GM18498 (cell line): Measurements from ENCODE around the gene TRIM63.

Source experiments
- ATAC-seq: cut with Tn5 transposase; IDR thresholded peaks from one replicate; pipeline ENCODE4 v1.9.1; 2021; ENCODE audit warnings: mild to moderate bottlenecking, moderate library complexity; ENCODE audit not compliant: unreplicated experiment

Gene TRIM63

DNA sequence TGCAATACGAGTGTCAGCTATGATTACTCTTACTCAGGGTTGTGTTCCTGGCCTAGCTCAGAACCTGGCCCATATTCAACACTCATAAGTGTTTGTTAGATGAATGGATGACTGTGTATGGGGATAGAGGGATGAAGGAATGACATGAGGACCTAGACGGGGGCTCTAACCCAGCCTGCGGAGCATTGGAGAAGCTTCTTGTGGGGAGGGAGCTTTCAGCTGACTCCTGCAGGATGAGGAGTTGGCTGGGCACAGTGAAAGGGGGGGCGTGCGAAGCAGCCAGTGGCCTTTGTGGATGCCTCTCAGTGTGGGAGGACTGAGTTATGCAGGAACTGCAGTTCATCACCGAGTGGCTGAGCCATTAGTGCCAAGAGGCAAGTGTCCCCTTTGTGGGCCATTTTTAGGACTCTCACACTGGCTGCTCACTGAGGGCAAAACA is 47.1 kb downstream of the TRIM63 start:
- ATAC-seq = no peak

DNA sequence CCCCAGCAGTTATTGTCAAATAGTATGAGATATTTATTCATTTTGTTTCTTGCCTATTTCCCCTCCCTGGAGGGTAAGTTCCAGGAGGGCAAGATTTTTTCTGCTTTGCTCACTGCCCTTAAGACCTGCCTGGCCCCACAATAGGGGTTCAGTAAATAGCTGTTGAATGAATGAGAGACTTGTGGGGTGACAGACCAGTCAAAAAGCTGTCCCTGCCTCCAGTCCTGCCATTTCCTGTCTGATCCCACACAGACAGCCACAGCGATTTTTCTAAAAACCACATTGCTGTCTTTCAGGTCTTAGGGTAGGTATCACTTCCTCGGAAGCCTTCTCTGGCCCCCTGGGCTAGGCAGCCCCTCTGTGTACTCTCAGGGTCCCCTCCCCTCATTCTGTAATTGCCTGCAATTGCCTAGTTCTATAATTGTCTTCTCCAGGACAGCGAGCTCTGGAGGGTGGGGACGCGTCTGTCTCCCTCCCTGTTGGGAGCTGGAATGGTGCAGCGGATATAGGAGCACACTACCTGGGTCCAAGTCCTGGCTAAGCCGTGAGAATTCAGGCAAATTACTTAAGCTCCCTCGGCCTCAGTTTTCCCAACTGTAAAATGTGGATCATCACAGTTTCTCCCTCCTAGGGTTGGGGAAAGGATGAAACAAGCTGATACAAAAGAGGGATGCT is 47.7 kb downstream of the TRIM63 start:
- ATAC-seq = no peak

DNA sequence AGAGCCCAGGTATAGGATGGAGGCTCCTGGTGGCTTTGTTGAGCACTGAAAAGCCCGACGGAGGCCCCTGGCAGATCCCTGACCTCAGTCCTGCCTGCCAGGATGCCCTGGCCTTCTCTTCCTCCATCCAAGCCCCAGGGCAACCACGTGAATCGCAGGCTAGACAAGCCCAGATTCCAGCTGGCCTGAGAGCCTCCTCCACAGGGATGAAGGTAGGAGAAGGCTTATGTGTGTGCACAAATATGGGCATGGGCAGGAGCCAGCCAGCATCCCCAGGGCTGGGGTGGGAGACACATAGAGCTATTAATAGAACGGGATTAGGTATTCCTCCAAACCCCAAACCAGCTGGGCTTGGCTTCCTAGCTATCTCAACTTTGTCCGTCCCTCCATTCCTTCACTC is 49.8 kb downstream of the TRIM63 start:
- no peak for ATAC-seq

DNA sequence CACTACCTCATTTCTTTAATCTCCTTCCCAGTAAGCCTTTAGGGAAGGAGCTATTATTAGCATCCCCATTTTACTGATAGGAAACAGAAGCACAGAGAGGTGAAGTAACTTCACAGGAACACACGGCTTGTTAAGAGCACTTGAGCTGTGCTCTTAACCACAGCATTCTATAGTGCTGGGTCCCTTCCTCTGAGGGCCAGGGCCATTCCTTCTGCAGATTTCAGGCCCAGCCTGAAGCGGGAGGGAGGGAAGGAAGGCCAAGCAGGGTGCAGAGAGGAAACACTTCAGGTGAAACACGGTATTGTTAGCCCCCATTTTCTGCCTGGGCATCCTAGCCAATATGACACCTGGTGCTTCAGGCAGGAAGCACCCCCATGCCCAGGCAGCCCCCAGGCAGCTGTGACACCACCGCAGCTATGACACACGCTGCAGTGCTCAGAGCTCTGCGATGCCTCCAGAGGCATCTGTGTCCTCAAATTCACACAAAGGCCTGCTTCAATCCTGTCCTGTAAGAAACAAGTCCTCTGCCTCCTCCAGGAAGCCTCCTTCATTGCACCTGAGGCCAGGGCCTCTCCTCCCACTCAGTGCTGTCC is 50.4 kb downstream of the TRIM63 start:
- no peak for ATAC-seq

DNA sequence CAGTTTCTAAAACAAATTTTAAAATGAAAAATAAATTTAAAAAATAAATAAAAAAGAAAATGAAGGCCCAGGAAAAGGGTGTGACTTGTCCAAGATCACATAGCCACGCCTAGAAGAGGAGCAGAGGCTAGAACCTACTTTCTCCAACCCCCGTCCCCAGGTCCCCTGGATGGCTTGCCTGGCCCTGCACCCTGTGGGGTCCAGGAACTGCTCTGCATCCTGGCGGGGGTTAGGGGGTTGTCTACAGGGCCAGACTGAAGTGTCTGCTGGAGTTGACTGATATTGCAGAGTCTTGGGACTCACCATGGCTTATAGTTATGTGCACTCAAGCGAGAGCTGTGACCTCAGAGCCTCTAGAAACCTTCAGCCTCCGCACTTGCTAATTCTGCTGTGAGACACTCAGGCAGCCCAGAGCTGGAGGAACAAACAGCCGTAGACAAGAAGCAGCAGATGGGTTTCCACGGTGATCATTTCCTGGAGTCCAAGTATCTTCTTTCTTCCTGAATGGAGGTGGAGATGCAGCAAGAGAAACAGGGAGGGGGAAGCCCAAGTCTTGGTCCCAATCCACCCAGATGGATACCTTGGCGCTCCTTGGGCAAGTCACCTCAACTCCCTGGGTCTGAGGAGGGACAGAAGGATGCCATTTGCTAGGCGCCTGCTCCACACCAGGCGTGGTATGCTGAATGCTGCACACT is 51.0 kb downstream of the TRIM63 start:
- no peak for ATAC-seq

DNA sequence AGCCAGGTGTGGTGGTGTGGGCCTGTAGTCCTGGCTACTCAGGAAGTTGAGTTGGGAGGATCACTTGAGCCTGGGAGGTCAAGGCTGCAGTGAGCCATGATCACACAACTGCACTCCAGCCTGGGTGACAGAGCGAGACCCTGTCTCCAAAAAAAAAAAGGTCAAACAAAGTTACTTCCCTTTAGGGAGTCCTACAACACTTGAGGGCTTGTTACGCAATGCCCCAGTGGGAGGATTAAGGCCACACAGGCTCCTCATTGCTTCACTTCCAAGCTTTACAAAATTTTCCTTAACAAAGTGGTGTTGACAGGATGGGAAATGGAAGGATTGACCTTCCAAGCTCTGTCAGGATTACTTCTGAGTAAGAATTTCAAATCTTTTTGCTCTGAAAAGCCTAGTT is 52.1 kb downstream of the TRIM63 start:
- no peak for ATAC-seq

DNA sequence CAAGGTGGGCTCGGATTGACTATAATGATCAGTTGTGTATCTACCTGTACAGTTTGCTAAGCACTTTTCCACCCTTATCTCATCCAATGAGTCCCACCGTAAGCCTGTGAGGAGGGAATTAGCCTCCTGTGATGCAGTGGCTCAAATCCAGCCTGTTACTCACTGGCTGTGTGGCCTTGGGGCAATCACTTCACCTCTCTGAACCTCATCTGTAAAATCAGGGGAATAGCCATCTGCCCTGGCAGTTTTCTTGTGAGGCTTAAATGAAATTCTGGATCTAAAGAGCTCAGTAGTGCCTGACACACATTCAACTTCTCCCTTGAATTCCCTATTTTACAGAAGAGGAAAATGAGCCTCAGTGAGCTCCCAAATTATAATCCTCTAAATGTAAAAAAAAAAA is 53.3 kb downstream of the TRIM63 start:
- no peak for ATAC-seq

DNA sequence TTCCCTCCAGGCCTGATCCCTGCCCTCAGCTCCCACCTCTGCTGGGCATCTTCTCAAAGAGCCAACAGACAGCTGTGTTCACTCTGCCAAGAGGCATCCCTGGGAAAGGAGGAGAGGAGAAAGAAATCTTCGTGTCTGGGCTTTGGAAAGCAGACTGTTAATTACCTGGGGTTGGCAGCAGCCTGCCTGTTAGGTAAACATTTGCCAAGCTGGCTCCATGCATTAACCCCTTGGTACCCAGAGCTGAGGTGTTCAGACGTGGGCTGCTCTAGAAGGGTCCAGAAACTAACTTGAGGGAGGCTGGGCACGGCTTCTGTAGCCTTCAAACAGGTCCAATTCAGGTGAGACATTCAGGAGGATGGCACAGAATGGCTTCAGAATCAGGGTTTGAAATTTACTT is 54.6 kb downstream of the TRIM63 start:
- ATAC-seq = no peak

DNA sequence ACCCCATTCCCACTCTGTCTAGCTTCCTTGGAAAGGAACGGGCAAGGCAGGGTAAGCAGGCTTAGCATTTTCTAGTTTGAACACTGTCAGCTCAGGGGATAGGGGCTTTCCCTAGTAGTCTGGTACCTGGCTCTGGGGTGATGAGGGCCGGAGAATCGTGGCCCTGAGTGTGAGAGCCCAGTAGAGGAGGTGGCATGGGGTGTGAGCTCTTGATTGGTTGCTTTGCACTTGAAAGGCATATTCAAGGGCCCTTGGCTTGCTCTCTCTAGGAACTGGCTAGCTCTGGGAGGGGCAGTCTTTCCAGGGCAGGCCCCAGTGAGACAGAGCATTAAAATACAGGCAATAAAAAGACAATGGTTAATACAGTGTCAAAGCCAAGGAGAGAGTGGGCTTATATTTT is 56.6 kb downstream of the TRIM63 start:
- ATAC-seq = no peak

DNA sequence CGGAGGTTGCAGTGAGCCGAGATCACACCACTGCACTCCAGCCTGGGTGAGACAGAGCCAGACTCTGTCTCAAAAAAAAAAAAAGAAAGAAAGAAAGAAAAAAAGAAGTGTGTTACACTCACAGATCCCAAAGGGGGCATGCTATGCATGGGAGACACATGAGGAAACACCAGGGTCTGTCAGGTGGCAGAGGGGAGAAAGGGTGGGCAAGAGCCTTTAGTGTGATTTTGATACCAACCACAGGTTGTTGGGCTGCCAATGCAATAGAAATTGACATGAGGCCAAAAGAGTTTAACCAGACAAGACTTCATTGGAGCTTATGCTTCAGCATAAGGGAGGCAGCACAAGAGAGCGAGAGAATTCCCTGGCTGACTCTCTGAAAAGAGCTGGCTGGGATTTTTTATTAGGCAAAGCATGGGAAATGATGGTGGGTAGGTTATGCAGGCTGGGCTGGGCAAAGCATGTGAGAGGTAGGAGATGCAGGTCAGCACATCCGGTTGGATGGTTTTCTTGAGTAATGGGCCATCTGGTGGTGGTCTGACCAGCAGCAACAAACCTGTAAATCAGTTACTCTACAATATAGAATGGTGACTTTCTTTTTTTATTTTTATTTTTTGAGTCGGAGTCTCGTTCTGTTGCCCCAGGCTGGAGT is 57.5 kb downstream of the TRIM63 start:
- no peak for ATAC-seq

DNA sequence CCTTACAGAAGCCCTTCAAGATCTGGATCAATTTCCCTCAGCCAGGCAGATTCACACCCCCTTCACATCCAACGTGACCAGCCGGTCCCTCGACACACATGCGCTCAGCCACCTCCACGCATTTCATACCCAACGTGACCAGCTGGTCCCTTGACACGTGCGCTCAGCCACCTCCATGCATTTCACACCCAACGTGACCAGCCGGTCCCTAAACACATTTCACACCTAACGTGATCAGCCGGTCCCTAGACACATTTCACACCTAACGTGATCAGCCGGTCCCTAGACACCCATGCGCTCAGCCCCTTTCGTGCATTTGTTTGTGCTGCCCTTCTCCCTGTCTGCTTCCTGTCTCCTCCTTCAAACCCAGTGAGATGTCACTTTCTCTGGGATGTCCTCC is 60.7 kb downstream of the TRIM63 start:
- no peak for ATAC-seq

DNA sequence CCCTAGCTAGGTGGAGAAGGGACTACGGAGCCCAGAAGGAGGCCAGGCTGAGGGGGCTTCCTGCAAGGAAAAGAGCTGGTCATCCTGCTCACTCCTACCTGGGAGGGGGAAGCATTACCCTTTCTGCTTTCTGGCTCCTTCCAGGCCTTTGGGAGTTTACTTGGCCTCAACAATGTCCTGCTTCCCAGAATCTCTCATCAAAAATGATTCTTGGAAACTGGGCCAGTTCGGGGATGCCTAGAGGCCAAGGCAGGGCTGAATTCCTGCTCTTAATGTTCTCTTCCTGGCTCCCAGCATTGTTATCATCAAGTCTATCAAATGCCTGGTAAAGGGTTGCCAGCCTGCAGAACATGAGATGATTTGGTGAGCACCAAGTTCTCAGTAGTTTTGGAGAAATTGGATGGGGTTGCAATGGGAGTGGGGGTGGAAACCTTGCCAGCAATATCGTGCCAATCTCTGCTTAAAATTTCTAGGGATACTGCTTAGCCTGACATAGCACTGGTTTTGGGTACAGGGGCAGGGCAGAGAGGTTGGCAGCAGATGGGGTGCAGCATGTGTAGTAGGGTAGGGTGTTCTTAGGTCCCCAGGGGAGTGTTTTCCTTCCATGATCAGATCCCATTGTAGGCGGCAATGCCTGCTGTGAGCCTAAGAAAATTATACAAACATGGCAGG is 61.9 kb downstream of the TRIM63 start:
- no peak for ATAC-seq

DNA sequence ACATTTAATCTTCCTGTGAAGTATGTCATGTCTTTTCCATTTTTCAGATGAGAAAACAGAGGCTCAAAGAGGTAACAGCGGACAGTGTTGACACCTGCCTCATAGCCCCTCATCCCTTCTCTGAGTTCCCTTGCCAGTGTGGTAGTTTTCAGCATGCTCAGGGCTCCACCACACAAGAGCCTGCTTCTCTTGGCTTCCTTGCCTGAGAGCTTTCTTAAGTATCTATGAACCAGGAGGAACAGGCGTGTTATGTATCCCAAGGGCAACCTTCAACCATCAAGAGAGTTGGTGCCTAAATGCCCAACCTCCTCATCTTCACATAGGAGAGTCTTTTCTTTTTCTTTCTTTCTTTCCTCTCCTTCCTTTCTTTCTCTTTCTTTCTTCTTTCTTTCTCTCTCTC is 63.7 kb downstream of the TRIM63 start:
- ATAC-seq = no peak

DNA sequence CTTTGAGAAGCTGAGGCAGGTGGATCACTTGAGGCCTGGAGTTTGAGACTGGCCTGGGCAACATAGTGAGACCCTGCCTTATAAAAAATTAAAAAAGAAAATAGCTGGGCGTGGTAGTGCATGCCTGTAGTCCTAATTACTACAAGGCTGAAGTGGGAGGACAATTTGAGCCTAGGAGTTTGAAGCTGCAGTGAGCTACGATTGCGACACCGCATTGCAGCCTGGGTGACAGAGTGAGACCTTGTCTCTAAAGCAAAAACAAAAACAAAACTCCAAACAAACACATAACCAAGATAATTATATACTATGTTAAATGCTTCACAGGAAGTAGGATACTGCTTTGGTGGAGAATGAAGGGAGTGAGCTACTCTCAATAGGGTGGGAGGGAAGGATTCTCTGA is 64.2 kb downstream of the TRIM63 start:
- ATAC-seq = no peak
